ENCODE measurements around the gene P2RX2. TPM values are rescaled to one million over a fixed set of nuclear protein-coding genes. Genes with fewer than 3 reads are reported as not detected.

The P2RX2 gene
- total RNA-seq, 2 experiments from 2014 or later, result not detected

- POLR2A ChIA-PET, result no interaction called here
- BruUV-seq (replicated peaks), result no TSS peak
Measured at GRCh38 chr12:132651444-132652100, 33.0 kb downstream of the P2RX2 start.

GRCh38 chr12:132653567-132654290, 35.2 kb downstream of the P2RX2 start:
- Histone ChIP-seq H3K9me2 (ENCODE audit: insufficient read depth, low read length) (no peaks in the 10 kb centered on the region), H3K9me3 (ENCODE audit: low read length) (no peaks in the 10 kb centered on the region), H3K79me2 (ENCODE audit: insufficient read depth, low read depth, low read length) (no peaks in the 10 kb centered on the region), H3K4me1 (ENCODE audit: insufficient read depth, low read length, poor library complexity, severe bottlenecking) (no peaks in the 10 kb centered on the region), H4K20me1 (ENCODE audit: insufficient read depth, low read length) (no peaks in the 10 kb centered on the region), H3K36me3 (ENCODE audit: insufficient read depth, low read length) (peaks cover 99% of the 10 kb centered on the region), H3K27ac (ENCODE audit: low read depth, low read length, poor library complexity, severe bottlenecking) (no peak overlapping the region), H3K4me2 (ENCODE audit: low read length) (no peak overlapping the region), H3K4me3 (ENCODE audit: low read depth, low read length, poor library complexity, severe bottlenecking) (no peak overlapping the region), H2AFZ (ENCODE audit: low read length) (no peak overlapping the region)
- no peak for DNase-seq (ENCODE audit: low spot score)
- ChIA-PET POLR2A (interaction anchor here (0.7 kb wide), 1 partner anchor 20 kb away, joined by 4 read pairs; no protein-coding TSS in a partner anchor), CTCF (ENCODE audit: unreplicated experiment) (no interaction called here)
- TF ChIP-seq CTCF (conservative IDR thresholded peaks at IDR 0.05; ENCODE audit: low read length), result no peak
- TF ChIP-seq EZH2phosphoT487 (IDR thresholded peaks at IDR 0.05; ENCODE audit: borderline replicate concordance, low read depth, low read length), result no peak
- TSS peak; percentile 50 for BruUV-seq (replicated peaks)
- intact Hi-C loops (cut with micrococcal nuclease; ENCODE audit: unreplicated experiment), result no loop called here

More at GRCh38 chr12:132651444-132652100, 33.0 kb downstream of the P2RX2 start:
- H3K36me3 ChIP-seq (ENCODE audit: insufficient read depth, low read length), result peaks cover 98% of the 10 kb centered on the region
- DNase-seq (ENCODE audit: low spot score), result no peak
- CTCF ChIA-PET (ENCODE audit: unreplicated experiment), result interaction anchor here (0.7 kb wide), 1 partner anchor 11 kb away, joined by 3 read pairs; no protein-coding TSS in a partner anchor
- H3K79me2 ChIP-seq (ENCODE audit: insufficient read depth, low read depth, low read length), result no peaks in the 10 kb centered on the region
- H4K20me1 ChIP-seq (ENCODE audit: insufficient read depth, low read length), result no peaks in the 10 kb centered on the region
- no peak overlapping the region for H3K4me2 ChIP-seq (ENCODE audit: low read length)
- H2AFZ ChIP-seq (ENCODE audit: low read length), result no peak overlapping the region
- TF ChIP-seq EZH2phosphoT487 (IDR thresholded peaks at IDR 0.05; ENCODE audit: borderline replicate concordance, low read depth, low read length) (no peak), CTCF (conservative IDR thresholded peaks at IDR 0.05; ENCODE audit: low read length) (no peak)
- H3K4me3 ChIP-seq (ENCODE audit: low read depth, low read length, poor library complexity, severe bottlenecking), result no peak overlapping the region
- intact Hi-C loops (cut with micrococcal nuclease; ENCODE audit: unreplicated experiment), result no loop called here
- H3K27ac ChIP-seq (ENCODE audit: low read depth, low read length, poor library complexity, severe bottlenecking), result no peak overlapping the region
- H3K4me1 ChIP-seq (ENCODE audit: insufficient read depth, low read length, poor library complexity, severe bottlenecking), result no peaks in the 10 kb centered on the region
- H3K9me2 ChIP-seq (ENCODE audit: insufficient read depth, low read length), result no peaks in the 10 kb centered on the region
- H3K9me3 ChIP-seq (ENCODE audit: low read length), result no peaks in the 10 kb centered on the region

Data from OCI-LY7 (cell line).